H1 (cell line): ENCODE measurements around the gene SEC22C.

Experiments used
- KDM5A ChIP-seq: fragments of 200-600 bp; IDR thresholded peaks from 2 replicates; pipeline ENCODE4 v1.7.1; 2012; ENCODE audit warnings: mild to moderate bottlenecking, low read length, inconsistent platforms, mixed read lengths
- POLR2A ChIP-seq, 2 experiments: IDR thresholded peaks; 1 replicate in 1 of 2; 2 replicates in 1 of 2; pipeline ENCODE4 v1.6.1; 2011; ENCODE audit warnings: low read depth in 2 of 2, low read length in 2 of 2, mild to moderate bottlenecking in 2 of 2; ENCODE audit errors: control extremely low read depth in 1 of 2
- POLR2AphosphoS5 ChIP-seq: IDR thresholded peaks from 2 replicates; pipeline ENCODE4 v1.6.1; 2011; ENCODE audit warnings: low read depth, low read length
- RAD21 ChIP-seq, 2 experiments: IDR thresholded peaks in 1 of 2; conservative IDR thresholded peaks in 1 of 2; 2 replicates each; pipeline ENCODE4 v1.6.1; 2011; ENCODE audit warnings: low read depth in 2 of 2, low read length in 2 of 2, improper control_type of control experiment in 1 of 2, inconsistent platforms in 1 of 2, mild to moderate bottlenecking in 1 of 2, moderate library complexity in 1 of 2

- TF ChIP-seq RAD21 (IDR thresholded peaks at IDR 0.05 in 1 of 2, conservative IDR thresholded peaks at IDR 0.05 in 1 of 2; ENCODE audit: low read depth in 2 of 2, low read length in 2 of 2) (no peak), POLR2AphosphoS5 (no peak), POLR2A (IDR thresholded peaks at IDR 0.05; ENCODE audit: control extremely low read depth in 1 of 2, low read depth in 2 of 2, low read length in 2 of 2) (no peak), KDM5A (no peak)
Observed at GRCh38 chr3:42499478-42499871, 82.3 kb downstream of the SEC22C start.
